ENCODE measurements around the gene OR10J5.

The OR10J5 gene, protein sequence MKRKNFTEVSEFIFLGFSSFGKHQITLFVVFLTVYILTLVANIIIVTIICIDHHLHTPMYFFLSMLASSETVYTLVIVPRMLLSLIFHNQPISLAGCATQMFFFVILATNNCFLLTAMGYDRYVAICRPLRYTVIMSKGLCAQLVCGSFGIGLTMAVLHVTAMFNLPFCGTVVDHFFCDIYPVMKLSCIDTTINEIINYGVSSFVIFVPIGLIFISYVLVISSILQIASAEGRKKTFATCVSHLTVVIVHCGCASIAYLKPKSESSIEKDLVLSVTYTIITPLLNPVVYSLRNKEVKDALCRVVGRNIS

DNA sequence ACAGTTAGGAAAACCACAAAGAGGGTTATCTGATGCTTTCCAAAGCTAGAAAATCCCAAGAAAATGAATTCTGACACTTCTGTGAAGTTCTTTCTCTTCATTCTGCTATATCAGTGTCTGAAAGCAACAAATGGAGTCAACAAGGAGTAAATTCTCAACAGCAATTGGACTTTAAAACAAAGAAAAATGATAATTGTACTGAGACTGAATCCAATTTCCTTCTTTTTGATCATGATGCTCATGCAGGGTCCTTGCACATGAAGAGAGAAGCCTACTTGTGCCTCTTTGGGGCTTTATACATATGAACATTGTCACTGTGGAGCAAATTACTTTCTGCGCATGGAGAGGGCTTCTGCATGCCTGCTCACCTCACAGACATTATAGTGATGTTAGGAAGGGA, at the start of gene OR10J5:
Gene OR10J5 (minus strand): TSS at position 101 of the 400 bp plus-strand sequence. CDS start 0 bp downstream, at position 101.
- Histone ChIP-seq H3K36me3 (no peaks in the 10 kb centered on the region), H3K9me3 (peaks cover 0 to 7% (median 0%) of the 10 kb centered on the region in 3 donors), H3K4me3 (no peak within 1 kb of the TSS), H3K27ac (no peak within 1 kb of the TSS), H3K27me3 (no peaks in the 10 kb centered on the region), H3K4me1 (no peaks in the 10 kb centered on the region)
- TF ChIP-seq, protein P1, sequence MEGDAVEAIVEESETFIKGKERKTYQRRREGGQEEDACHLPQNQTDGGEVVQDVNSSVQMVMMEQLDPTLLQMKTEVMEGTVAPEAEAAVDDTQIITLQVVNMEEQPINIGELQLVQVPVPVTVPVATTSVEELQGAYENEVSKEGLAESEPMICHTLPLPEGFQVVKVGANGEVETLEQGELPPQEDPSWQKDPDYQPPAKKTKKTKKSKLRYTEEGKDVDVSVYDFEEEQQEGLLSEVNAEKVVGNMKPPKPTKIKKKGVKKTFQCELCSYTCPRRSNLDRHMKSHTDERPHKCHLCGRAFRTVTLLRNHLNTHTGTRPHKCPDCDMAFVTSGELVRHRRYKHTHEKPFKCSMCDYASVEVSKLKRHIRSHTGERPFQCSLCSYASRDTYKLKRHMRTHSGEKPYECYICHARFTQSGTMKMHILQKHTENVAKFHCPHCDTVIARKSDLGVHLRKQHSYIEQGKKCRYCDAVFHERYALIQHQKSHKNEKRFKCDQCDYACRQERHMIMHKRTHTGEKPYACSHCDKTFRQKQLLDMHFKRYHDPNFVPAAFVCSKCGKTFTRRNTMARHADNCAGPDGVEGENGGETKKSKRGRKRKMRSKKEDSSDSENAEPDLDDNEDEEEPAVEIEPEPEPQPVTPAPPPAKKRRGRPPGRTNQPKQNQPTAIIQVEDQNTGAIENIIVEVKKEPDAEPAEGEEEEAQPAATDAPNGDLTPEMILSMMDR (IDR thresholded peaks at IDR 0.05), result no peak
- DNase-seq, result no peak
- intact Hi-C loops (cut with DNase I; ENCODE audit: low total_unique reads), result no loop called here

DNA sequence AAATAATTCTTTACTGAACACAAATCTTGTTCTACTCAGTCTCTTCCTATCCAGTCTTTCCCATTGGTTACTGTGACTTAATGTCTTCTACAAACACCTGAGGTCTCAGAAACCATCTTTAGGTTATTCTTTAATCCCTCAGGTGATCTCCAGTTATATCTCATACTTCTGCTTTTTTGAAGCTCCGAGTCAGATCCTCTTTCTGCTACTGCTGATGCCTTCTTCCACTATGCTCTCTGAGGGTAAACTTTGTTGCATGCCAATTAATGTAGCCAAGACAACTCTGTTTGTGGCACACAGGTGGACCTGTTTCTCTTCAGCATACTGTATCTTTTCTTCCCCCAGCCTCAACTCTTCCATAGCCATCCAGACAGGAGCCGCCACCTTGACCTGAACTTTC, 48.7 kb upstream of the OR10J5 start:
- Histone ChIP-seq H3K27ac (no peak overlapping the region), H3K4me1 (no peaks in the 10 kb centered on the region), H3K4me3 (no peak overlapping the region), H3K9me3 (no peaks in the 10 kb centered on the region), H3K36me3 (no peaks in the 10 kb centered on the region), H3K27me3 (no peaks in the 10 kb centered on the region)
- no peak for DNase-seq
- intact Hi-C loops (cut with DNase I; ENCODE audit: low total_unique reads), result no loop called here
- TF ChIP-seq, protein P1 (IDR thresholded peaks at IDR 0.05), result no peak

DNA sequence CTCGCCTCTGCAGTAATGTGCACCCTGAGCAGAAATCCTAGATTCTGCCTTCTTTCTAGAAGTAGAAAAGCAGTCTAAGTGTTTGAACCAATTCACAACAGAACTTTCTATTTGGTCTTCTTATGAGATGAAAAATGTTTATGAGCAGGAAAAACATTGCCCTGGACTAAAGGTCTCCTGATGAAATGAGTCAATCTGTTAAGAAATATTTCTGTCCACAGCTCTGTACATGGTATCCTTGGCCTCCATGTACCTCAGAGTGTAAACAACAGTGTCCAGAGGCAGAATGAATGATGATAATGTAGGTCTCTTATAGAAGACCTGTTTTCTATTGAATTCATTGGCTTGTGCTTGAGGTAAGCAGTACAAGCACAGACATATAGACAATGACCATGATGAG, 45.6 kb upstream of the OR10J5 start:
- no peak for DNase-seq
- H3K4me1 ChIP-seq, result no peaks in the 10 kb centered on the region
- H3K27ac ChIP-seq, result no peak overlapping the region
- intact Hi-C loops (cut with DNase I; ENCODE audit: low total_unique reads), result no loop called here
- TF ChIP-seq, protein P1 (IDR thresholded peaks at IDR 0.05), result no peak
- H3K9me3 ChIP-seq, result no peaks in the 10 kb centered on the region
- no peaks in the 10 kb centered on the region for H3K36me3 ChIP-seq
- H3K4me3 ChIP-seq, result no peak overlapping the region
- H3K27me3 ChIP-seq, result no peaks in the 10 kb centered on the region

DNA sequence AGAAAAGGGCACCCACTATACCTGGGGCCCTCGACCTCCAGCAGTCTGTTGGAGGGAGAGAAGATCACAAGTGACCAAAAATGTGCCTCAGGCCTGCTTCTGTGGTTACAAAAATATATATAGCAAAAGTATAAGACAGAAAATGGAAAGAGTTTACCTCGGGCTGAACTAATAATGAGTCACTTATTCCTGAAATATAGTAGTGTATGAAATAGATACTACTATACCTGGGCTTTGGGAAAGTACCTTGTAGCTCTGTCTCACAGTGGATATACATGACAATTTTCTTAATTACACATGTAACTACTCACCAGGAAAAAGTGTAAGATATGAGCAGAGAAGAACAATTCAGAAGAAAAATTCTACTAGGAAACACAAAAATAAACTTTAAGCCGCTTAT, 44.5 kb upstream of the OR10J5 start:
- H3K4me3 ChIP-seq, result no peak overlapping the region
- no peaks in the 10 kb centered on the region for H3K27me3 ChIP-seq
- no peaks in the 10 kb centered on the region for H3K9me3 ChIP-seq
- TF ChIP-seq, protein P1 (IDR thresholded peaks at IDR 0.05), result no peak
- no peaks in the 10 kb centered on the region for H3K36me3 ChIP-seq
- intact Hi-C loops (cut with DNase I; ENCODE audit: low total_unique reads), result no loop called here
- DNase-seq, result no peak
- no peak overlapping the region for H3K27ac ChIP-seq
- H3K4me1 ChIP-seq, result no peaks in the 10 kb centered on the region

DNA sequence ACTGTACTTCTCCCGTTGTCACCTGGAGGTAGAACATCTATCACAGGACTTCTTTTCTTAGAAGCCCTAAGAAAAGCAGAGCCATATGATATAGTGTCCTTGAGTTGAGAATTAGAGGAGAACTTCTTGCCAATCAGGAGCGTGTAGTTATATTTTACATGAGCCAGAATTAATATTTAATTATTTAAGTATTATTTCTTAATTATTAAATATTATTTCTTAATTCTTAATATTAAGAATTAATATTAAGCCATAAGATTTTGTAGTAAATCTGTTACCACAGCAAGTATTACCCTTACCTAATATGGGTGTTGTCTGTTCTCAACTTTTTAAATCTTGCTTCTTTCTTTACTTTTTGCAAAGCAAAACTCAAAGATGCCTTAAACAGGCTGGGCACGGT, 41.6 kb upstream of the OR10J5 start:
- H3K4me1 ChIP-seq, result no peaks in the 10 kb centered on the region
- H3K9me3 ChIP-seq, result peaks cover 0 to 4% (median 0%) of the 10 kb centered on the region in 3 donors
- no peak for DNase-seq
- intact Hi-C loops (cut with DNase I; ENCODE audit: low total_unique reads), result no loop called here
- TF ChIP-seq, protein P1 (IDR thresholded peaks at IDR 0.05), result no peak
- no peaks in the 10 kb centered on the region for H3K36me3 ChIP-seq
- no peak overlapping the region for H3K27ac ChIP-seq
- no peak overlapping the region for H3K4me3 ChIP-seq
- no peaks in the 10 kb centered on the region for H3K27me3 ChIP-seq

Data from tibial artery (tissue), 4 donors.